GM23338 (cell line): Measurements from ENCODE around the gene DCUN1D2.
"Not testable (repeated sequence)": the region's sequence is repeated elsewhere in the genome, so short reads cannot be mapped to it uniquely, and the experiment has no call there.

ENCODE experiments used
- CREB1 ChIP-seq: fragments of 250-450 bp; sonication (Bioruptor Pico); IDR thresholded peaks from 2 replicates; pipeline ENCODE4 v1.5.0; 2020; ENCODE audit warnings: low read depth, mild to moderate bottlenecking, moderate library complexity
- CTCF ChIP-seq, 2 experiments: fragments of 200-600 bp in 1 of 2; sonication (generic) in 1 of 2; conservative IDR thresholded peaks; 2 replicates each; pipeline versions ENCODE4 v1.5.1 to v1.6.1; 2016 to 2017; ENCODE audit warnings: antibody characterized with exemption in 2 of 2, low read depth in 2 of 2, mild to moderate bottlenecking in 2 of 2, moderate library complexity in 1 of 2
- EZH2 ChIP-seq: fragments of 200-600 bp; sonication (generic); IDR thresholded peaks from one replicate; pipeline ENCODE4 v1.8.0; 2017; ENCODE audit warnings: antibody characterized with exemption, mild to moderate bottlenecking, low read depth; ENCODE audit not compliant: unreplicated experiment
- EZH2phosphoT487 ChIP-seq: fragments of 200-600 bp; sonication (generic); IDR thresholded peaks from one replicate; pipeline ENCODE4 v1.8.1; 2018; ENCODE audit warnings: antibody characterized with exemption; ENCODE audit not compliant: unreplicated experiment
- JUNB ChIP-seq: IDR thresholded peaks from one replicate; pipeline ENCODE4 v1.6.1; 2016; ENCODE audit warnings: antibody characterized with exemption; ENCODE audit not compliant: unreplicated experiment
- NANOG ChIP-seq: IDR thresholded peaks from 2 replicates; pipeline ENCODE4 v1.6.1; 2016; ENCODE audit warnings: antibody characterized with exemption, borderline replicate concordance
- POLR2AphosphoS5 ChIP-seq: IDR thresholded peaks from 2 replicates; pipeline ENCODE4 v1.6.1; 2016; ENCODE audit warnings: antibody characterized with exemption, low read depth
- REST ChIP-seq: IDR thresholded peaks from one replicate; pipeline ENCODE4 v1.6.1; 2018; ENCODE audit warnings: antibody characterized with exemption; ENCODE audit not compliant: unreplicated experiment
- STAT1 ChIP-seq: IDR thresholded peaks from one replicate; pipeline ENCODE4 v1.6.1; 2016; ENCODE audit warnings: antibody characterized with exemption; ENCODE audit not compliant: unreplicated experiment
- ZNF114 ChIP-seq: fragments of 250-450 bp; sonication (Bioruptor Pico); IDR thresholded peaks from 2 replicates; pipeline ENCODE4 v1.5.0; 2020; ENCODE audit warnings: mild to moderate bottlenecking, moderate library complexity
- ZNF462 ChIP-seq: fragments of 250-450 bp; sonication (Bioruptor Pico); IDR thresholded peaks from 2 replicates; pipeline ENCODE4 v1.5.0; 2020; ENCODE audit warnings: mild to moderate bottlenecking, moderate library complexity

GRCh38 chr13:113436866-113437265 lies 53.6 kb downstream of the DCUN1D2 start:
- TF ChIP-seq CTCF (conservative IDR thresholded peaks at IDR 0.05; ENCODE audit: low read depth in 2 of 2); EZH2; POLR2AphosphoS5; REST; CREB1; ZNF114; STAT1; EZH2phosphoT487; NANOG; JUNB; ZNF462 (CRISPR knock-in tag): not testable (repeated sequence)
